Measurements from ENCODE around the gene PIR. TPM values are rescaled to one million over a fixed set of nuclear protein-coding genes. Genes with fewer than 3 reads are reported as not detected.

Gene PIR
- total RNA-seq, 1 donor from 2014 or later, result 21.8 TPM

GRCh38 chrX:15451913-15452312, 41.2 kb downstream of the PIR start:
- no peak overlapping the region for H3K27ac Mint-ChIP-seq (ENCODE audit: unreplicated experiment)
- H3K4me1 Mint-ChIP-seq (ENCODE audit: unreplicated experiment), result peaks cover 18% of the 10 kb centered on the region
- TF ChIP-seq, protein P1, sequence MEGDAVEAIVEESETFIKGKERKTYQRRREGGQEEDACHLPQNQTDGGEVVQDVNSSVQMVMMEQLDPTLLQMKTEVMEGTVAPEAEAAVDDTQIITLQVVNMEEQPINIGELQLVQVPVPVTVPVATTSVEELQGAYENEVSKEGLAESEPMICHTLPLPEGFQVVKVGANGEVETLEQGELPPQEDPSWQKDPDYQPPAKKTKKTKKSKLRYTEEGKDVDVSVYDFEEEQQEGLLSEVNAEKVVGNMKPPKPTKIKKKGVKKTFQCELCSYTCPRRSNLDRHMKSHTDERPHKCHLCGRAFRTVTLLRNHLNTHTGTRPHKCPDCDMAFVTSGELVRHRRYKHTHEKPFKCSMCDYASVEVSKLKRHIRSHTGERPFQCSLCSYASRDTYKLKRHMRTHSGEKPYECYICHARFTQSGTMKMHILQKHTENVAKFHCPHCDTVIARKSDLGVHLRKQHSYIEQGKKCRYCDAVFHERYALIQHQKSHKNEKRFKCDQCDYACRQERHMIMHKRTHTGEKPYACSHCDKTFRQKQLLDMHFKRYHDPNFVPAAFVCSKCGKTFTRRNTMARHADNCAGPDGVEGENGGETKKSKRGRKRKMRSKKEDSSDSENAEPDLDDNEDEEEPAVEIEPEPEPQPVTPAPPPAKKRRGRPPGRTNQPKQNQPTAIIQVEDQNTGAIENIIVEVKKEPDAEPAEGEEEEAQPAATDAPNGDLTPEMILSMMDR (IDR thresholded peaks at IDR 0.05), result no peak
- peaks cover 19% of the 10 kb centered on the region for H3K36me3 Mint-ChIP-seq (ENCODE audit: unreplicated experiment)
- H3K9me3 Mint-ChIP-seq (ENCODE audit: unreplicated experiment), result no peaks in the 10 kb centered on the region
- H3K4me3 Mint-ChIP-seq (ENCODE audit: unreplicated experiment), result no peak overlapping the region
- H3K27me3 Mint-ChIP-seq (ENCODE audit: unreplicated experiment), result no peaks in the 10 kb centered on the region
- DNase-seq (ENCODE audit: extremely low spot score, unreplicated experiment), result no peak

DNA sequence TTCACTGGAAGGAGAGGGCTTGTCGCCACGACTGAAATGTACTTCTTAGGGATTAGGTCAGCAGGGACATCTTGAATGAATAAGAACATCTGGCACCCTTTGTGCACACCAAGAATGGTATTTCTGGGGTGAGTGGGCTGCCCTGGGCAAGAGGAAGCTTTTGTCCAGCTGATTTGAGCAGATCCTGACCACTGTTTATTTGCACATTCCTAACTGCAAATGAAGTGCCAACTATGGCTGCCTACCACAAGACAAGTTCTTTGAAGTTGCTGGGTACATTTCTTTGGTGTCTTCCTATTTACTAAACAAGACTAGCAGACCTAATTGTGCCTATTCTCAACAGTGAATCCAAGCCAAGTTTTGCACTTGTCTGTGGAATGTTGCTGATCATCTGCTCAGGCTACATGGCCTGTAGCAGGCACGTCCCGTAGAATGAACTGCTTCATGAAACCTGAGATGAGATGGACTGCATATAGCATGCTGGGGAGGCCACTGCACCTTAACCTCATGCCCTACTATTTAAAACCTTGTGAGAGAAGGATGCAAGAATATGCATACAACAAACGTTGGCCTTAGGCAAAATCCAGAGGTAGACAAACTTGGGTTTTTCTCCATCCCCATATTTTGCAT, 45.0 kb downstream of the PIR start:
- Mint-ChIP-seq H3K27me3 (ENCODE audit: unreplicated experiment) (no peaks in the 10 kb centered on the region), H3K36me3 (ENCODE audit: unreplicated experiment) (peaks cover 8% of the 10 kb centered on the region), H3K27ac (ENCODE audit: unreplicated experiment) (no peak overlapping the region), H3K4me3 (ENCODE audit: unreplicated experiment) (no peak overlapping the region), H3K4me1 (ENCODE audit: unreplicated experiment) (peaks cover 18% of the 10 kb centered on the region), H3K9me3 (ENCODE audit: unreplicated experiment) (no peaks in the 10 kb centered on the region)
- TF ChIP-seq, protein P1 (IDR thresholded peaks at IDR 0.05), result no peak
- no peak for DNase-seq (ENCODE audit: extremely low spot score, unreplicated experiment)

DNA sequence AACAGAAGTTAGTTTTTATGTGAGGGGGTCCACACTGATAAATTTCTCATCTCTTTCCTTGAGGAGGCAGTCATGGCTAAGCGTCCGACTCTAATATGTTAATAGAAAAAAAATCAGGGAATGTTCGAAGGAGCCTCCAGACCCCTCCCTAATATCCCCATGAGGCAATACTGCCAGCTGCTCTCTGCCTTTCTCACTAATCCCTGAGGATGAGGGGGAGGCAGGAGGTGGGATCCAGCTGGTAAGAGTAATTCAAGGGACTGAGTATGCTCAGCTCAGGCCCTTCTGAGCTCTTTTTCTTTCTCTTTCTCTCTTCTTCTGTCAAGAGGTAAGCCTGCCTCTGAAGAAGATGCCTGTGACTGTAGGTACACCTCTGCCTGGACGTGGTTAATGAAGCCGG, 51.7 kb downstream of the PIR start:
- H3K4me3 Mint-ChIP-seq (ENCODE audit: unreplicated experiment), result no peak overlapping the region
- no peak for DNase-seq (ENCODE audit: extremely low spot score, unreplicated experiment)
- H3K9me3 Mint-ChIP-seq (ENCODE audit: unreplicated experiment), result no peaks in the 10 kb centered on the region
- no peaks in the 10 kb centered on the region for H3K27me3 Mint-ChIP-seq (ENCODE audit: unreplicated experiment)
- no peaks in the 10 kb centered on the region for H3K4me1 Mint-ChIP-seq (ENCODE audit: unreplicated experiment)
- H3K27ac Mint-ChIP-seq (ENCODE audit: unreplicated experiment), result no peak overlapping the region
- TF ChIP-seq, protein P1 (IDR thresholded peaks at IDR 0.05), result no peak
- peaks cover under 1% of the 10 kb centered on the region for H3K36me3 Mint-ChIP-seq (ENCODE audit: unreplicated experiment)

GRCh38 chrX:15438332-15438731, 54.8 kb downstream of the PIR start:
- no peaks in the 10 kb centered on the region for H3K36me3 Mint-ChIP-seq (ENCODE audit: unreplicated experiment)
- H3K9me3 Mint-ChIP-seq (ENCODE audit: unreplicated experiment), result no peaks in the 10 kb centered on the region
- H3K27ac Mint-ChIP-seq (ENCODE audit: unreplicated experiment), result no peak overlapping the region
- no peak for DNase-seq (ENCODE audit: extremely low spot score, unreplicated experiment)
- H3K4me1 Mint-ChIP-seq (ENCODE audit: unreplicated experiment), result no peaks in the 10 kb centered on the region
- no peak overlapping the region for H3K4me3 Mint-ChIP-seq (ENCODE audit: unreplicated experiment)
- TF ChIP-seq, protein P1 (IDR thresholded peaks at IDR 0.05), result no peak
- no peaks in the 10 kb centered on the region for H3K27me3 Mint-ChIP-seq (ENCODE audit: unreplicated experiment)

DNA sequence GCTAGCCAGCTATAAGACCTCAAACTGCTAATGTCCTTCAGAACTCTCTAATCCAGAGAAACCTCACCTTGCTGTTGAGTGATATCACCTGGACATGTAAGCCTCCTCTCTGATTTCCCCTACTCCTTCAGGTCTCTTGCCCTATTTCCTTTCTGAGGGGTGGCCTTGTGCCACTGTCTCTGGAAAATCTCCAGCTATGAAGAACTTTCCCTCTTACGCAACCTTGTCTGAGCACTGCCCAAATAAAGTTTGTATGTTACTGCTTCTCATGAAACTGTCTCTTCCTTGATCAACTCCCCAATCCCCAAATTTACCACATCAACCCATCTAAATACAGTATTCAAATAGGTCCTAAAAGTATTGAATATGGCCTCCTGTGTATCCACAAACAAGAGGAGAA, 55.4 kb downstream of the PIR start:
- Mint-ChIP-seq H3K4me1 (ENCODE audit: unreplicated experiment) (no peaks in the 10 kb centered on the region), H3K27me3 (ENCODE audit: unreplicated experiment) (no peaks in the 10 kb centered on the region), H3K9me3 (ENCODE audit: unreplicated experiment) (no peaks in the 10 kb centered on the region), H3K27ac (ENCODE audit: unreplicated experiment) (no peak overlapping the region), H3K4me3 (ENCODE audit: unreplicated experiment) (no peak overlapping the region), H3K36me3 (ENCODE audit: unreplicated experiment) (peaks cover 1% of the 10 kb centered on the region)
- TF ChIP-seq, protein P1 (IDR thresholded peaks at IDR 0.05), result no peak
- no peak for DNase-seq (ENCODE audit: extremely low spot score, unreplicated experiment)
